Stimulated activated naive CD8-positive, alpha-beta T cell treated with anti-CD3 and anti-CD28 coated beads, Interleukin-15, Interleukin-2, amounts not matched to agents 100 ng/mL and 50 ng/mL, for 24 hours (primary cell): ENCODE data around the gene PNPLA7.
A peak's percentile ranks its signal among the peaks of the same experiment; 100 is the strongest.

Experiments used
- H3K27ac Mint-ChIP-seq: one replicate; pipeline ENCODE4 v1.8.0; 2021; ENCODE audit warnings: mild to moderate bottlenecking, mixed read lengths
- H3K27me3 Mint-ChIP-seq: one replicate; pipeline ENCODE4 v1.8.0; 2021; ENCODE audit warnings: mixed read lengths
- H3K36me3 Mint-ChIP-seq: one replicate; pipeline ENCODE4 v1.8.0; 2021; ENCODE audit warnings: low read depth, mixed read lengths
- H3K4me1 Mint-ChIP-seq: one replicate; pipeline ENCODE4 v1.8.0; 2021; ENCODE audit warnings: low read depth, mixed read lengths
- H3K4me3 Mint-ChIP-seq: one replicate; pipeline ENCODE4 v1.8.0; 2021; ENCODE audit warnings: mild to moderate bottlenecking, mixed read lengths
- H3K9me3 Mint-ChIP-seq: one replicate; pipeline ENCODE4 v1.8.0; 2021; ENCODE audit warnings: mixed read lengths

Gene PNPLA7

DNA sequence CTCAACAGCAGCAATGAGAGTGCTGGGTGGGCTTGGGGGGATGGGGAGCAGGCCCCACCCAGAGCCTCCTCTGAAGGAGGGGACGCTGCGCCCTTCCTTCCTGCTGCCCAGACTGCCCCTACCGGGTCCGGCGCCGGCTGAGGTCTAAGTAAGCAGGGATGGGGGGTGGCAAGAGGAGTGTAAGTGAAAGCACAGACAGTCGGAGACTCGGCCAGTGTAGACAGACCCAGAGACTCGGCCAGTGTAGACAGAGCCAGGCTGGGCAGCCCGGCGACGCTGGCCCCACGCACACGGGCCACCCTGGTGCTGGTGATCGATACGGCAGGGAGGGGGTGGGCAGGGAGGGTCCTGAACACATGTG, 101.6 kb downstream of the PNPLA7 start:
- no peaks in the 10 kb centered on the region for H3K9me3 Mint-ChIP-seq

DNA sequence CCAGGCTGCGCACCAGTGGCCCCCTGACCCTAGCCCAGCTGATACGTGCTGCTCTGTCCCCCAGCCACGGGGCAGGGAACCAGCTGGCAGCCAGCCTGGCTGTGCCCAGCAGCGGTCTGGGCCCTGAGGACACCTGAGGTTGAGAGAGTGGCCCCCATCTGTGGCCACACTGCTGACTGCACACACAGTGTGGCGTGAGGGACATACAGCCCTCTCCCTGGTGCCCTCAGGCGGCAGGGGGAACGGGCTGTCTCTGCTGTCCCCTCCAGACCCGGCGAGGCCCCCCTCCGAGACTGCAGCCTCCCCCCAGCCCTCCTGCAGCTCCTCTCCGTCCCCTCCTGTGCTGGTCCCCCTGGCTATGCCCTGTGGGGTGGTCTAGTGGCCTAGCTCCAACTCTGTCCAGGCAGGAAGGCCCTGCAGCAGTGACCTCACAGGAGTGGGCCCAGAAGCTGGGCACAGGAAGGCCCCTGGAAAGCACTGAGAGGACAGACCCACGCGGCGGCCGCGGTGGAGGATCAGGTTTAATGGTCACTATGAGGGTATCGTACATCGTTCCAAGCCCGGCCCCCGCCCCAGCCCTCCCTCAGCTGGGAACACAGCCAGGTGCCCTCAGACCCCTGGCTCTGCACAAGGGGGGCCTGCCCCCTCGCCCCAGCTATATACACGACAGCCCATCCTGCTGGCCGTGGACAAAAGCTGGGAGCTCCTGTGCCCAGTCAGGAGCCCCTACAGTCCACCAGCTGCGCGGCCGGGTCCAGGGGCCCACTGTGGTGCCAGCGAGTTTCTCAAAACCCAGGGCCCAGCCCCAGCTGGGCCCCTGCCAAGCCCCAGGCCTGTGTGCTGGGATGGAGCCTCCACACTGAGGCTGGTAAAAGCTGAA, 102.2 kb downstream of the PNPLA7 start:
- no peak overlapping the region for H3K27ac Mint-ChIP-seq
- no peak overlapping the region for H3K4me3 Mint-ChIP-seq
- H3K27me3 Mint-ChIP-seq, result peaks cover 5% of the 10 kb centered on the region
- peaks cover 29% of the 10 kb centered on the region for H3K4me1 Mint-ChIP-seq
- no peaks in the 10 kb centered on the region for H3K9me3 Mint-ChIP-seq
- H3K36me3 Mint-ChIP-seq, result peaks cover 7% of the 10 kb centered on the region

More for the DNA sequence above, 101.6 kb downstream of the PNPLA7 start:
- H3K27ac Mint-ChIP-seq, result no peak overlapping the region
- H3K27me3 Mint-ChIP-seq, result peaks cover 2% of the 10 kb centered on the region
- peaks cover 33% of the 10 kb centered on the region for H3K4me1 Mint-ChIP-seq
- peaks cover 7% of the 10 kb centered on the region for H3K36me3 Mint-ChIP-seq
- H3K4me3 Mint-ChIP-seq, result no peak overlapping the region

DNA sequence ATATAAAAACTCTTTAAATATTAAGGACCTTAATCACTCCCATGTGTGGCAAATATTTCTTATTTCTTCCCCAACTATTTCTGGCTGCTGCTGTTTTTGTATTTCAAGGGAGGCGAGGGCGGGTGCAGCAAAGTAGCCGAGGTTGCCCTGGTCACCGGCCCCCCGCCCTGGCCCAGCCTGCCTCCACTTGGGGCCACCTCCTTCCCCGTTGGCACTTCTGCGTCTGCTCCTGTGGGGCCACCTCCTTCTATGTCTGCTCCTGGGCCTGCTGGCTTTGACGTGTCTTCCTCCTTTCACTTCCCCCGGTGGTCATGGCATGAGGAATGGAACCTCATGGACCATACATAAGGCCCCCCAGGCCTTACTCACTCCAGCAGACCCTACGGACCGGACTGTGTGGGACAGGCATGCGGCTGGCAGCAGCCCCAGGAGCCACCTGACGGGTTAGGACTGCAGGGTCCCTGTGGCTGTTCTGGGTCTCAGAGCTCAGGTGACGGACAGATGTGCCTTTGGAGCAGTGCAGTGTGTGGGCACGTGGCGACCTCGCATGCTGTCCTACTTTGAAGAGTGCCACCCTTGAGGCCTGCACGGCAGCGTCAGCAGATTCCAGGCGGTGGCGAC, 103.2 kb downstream of the PNPLA7 start:
- Mint-ChIP-seq H3K27me3 (peaks cover 14% of the 10 kb centered on the region), H3K9me3 (no peaks in the 10 kb centered on the region), H3K27ac (no peak overlapping the region), H3K36me3 (peaks cover 3% of the 10 kb centered on the region), H3K4me1 (peaks cover 23% of the 10 kb centered on the region), H3K4me3 (no peak overlapping the region)

DNA sequence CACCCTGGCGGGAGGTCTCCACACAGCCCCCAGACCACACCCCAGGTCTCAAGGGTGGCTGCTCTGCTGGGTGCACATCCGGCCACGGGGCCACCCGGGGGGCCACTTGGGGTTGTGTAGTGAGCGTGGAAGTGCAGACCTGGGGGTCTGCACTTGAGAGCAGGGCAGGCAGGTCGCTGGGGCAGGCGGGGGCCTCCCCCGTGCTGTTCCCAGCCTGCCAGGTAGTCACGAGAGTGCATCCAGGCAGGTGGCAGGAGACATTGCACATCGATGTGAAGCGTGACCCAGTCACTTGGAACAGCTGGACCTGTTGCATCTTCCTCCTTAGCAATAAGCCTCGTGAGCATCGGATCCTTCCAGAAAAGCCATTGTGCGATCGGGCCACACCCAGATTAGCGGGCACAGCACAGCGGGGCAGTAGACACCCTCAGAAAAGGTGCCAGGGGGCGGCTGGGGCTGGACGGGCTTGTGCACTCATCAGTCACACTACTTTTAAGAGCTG, 104.2 kb downstream of the PNPLA7 start:
- H3K9me3 Mint-ChIP-seq, result no peaks in the 10 kb centered on the region
- H3K27ac Mint-ChIP-seq, result no peak overlapping the region

DNA sequence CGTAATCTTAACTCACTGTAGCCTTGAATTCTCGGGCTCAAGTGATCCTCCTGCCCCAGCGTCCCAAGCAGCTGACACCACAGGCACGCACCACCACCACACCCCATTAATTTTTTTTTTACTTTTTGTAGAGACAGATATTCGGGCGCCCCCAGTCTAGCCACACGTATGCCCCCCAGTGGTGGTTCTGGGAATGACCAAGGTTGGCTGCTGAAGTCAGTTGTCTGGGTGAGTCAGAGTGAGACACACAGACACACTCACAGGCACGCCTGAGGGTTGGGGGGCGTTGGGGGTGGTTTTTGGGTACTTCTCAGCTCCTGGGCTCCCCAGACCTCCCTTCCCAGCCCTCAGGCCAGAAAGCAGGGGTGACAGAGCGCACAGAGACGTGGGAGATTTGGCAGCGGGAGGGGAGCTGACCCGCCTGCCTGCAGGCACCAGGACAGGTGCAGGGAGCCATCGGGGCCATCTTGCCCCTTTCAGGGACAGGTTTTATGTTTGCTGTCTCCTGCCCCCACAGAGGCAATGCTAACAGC, 104.9 kb downstream of the PNPLA7 start:
- H3K27ac Mint-ChIP-seq, result peak overlapping the region; percentile 15
- peaks cover 17% of the 10 kb centered on the region for H3K27me3 Mint-ChIP-seq
- no peaks in the 10 kb centered on the region for H3K9me3 Mint-ChIP-seq
- H3K4me3 Mint-ChIP-seq, result no peak overlapping the region
- peaks cover 25% of the 10 kb centered on the region for H3K4me1 Mint-ChIP-seq
- H3K36me3 Mint-ChIP-seq, result peaks cover 3% of the 10 kb centered on the region

More for the DNA sequence above, 104.2 kb downstream of the PNPLA7 start:
- peaks cover 25% of the 10 kb centered on the region for H3K4me1 Mint-ChIP-seq
- peaks cover 17% of the 10 kb centered on the region for H3K27me3 Mint-ChIP-seq
- H3K36me3 Mint-ChIP-seq, result peaks cover 3% of the 10 kb centered on the region
- no peak overlapping the region for H3K4me3 Mint-ChIP-seq

DNA sequence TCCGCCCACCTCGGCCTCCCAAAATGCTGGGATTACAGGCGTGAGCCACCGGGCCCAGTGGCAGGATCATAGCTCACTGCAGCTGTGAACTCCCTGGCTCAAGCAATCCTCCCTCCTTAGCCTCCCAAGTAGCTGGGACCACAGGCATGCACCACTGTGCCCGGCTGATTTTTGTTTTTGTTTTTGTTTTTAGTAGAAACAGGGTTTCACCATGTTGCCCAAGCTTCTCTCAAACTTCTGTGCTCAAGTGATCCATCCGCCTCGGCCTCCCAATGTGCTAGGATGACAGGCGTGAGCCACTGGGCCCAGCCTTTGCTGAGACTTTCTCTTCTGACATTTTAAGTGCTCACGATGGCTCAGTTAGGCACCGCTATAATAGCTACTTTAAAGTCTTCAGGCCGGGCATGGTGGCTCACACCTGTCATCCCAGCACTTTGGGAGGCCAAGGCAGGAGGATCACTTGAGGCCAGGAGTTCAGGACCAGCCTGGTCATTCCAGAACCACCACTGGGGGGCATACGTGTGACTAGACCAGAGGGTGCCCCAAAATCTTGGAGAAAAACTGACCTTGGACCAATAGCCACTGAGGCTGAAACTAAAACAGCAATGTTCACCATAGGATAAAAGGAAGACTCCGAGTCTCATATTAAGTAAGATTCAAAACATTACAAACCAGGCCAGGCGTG, 106.0 kb downstream of the PNPLA7 start:
- Mint-ChIP-seq H3K9me3 (no peaks in the 10 kb centered on the region), H3K4me3 (no peak overlapping the region), H3K36me3 (no peaks in the 10 kb centered on the region), H3K27ac (no peak overlapping the region), H3K4me1 (peaks cover 22% of the 10 kb centered on the region), H3K27me3 (peaks cover 17% of the 10 kb centered on the region)

DNA sequence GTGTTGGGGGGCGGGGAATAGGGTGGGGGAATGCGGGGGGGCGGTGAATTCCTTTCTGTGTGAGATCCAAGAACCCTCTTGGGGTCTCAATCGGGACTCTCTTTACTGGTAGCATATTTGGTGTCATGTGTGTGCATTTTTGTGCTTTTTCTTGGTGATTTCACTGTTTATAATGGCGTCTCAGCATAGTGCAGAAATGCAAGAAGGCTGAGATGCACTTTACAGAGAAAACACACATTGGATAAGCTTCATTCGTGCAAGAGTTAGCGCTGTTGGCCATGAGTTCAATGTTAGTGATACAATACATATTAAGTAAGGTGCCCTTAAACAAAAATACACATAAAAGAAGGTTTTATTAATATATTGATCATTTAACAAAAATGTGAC, 108.3 kb downstream of the PNPLA7 start:
- Mint-ChIP-seq H3K4me1 (peaks cover 19% of the 10 kb centered on the region), H3K27ac (no peak overlapping the region), H3K9me3 (no peaks in the 10 kb centered on the region), H3K36me3 (no peaks in the 10 kb centered on the region), H3K4me3 (peak overlapping the region; percentile 75), H3K27me3 (peaks cover 17% of the 10 kb centered on the region)

DNA sequence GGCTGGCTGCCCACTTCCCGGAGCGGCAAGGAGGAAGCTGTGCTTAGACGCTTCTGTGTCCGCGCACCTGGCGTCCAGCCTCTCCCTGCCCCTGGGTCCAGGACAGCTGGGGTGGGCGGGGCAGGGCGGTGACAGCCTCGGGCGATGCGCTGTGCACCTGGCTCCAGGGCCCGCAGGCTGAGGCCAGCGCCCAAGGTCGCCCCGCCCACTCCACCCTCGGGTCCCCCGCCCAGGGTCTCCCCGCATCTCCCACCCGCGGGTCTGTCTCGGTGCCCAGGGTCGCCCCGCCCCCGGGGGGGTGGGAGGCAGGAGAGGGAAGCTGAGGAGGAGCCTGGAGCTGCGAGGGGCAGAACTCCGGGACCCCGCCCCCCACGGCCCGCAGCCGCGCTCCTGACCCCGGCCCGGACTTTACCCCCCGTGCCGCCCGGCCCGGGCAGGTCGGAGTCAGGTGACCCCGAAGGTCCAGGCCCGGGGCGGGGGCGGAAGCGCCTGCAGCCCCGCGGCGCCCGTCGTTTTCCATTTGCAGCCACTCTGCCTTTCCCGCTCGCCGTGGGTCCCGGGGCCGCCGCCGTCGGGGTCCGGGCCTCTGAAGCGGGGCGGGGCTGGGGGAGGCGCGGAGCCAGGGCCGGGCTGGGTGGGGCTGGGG, 108.8 kb downstream of the PNPLA7 start, which contains the start of gene ENTPD8:
ENTPD8 (minus strand) TSS at position 69 of the 646 bp plus-strand sequence. CDS start 3,072 bp downstream, outside the sequence.
- H3K27ac Mint-ChIP-seq, result no peak within 1 kb of the TSS
- H3K27me3 Mint-ChIP-seq, result peaks cover 17% of the 10 kb centered on the region
- H3K9me3 Mint-ChIP-seq, result no peaks in the 10 kb centered on the region
- H3K36me3 Mint-ChIP-seq, result no peaks in the 10 kb centered on the region
- peaks cover 19% of the 10 kb centered on the region for H3K4me1 Mint-ChIP-seq
- peak within 1 kb of the TSS; percentile 75 for H3K4me3 Mint-ChIP-seq

DNA sequence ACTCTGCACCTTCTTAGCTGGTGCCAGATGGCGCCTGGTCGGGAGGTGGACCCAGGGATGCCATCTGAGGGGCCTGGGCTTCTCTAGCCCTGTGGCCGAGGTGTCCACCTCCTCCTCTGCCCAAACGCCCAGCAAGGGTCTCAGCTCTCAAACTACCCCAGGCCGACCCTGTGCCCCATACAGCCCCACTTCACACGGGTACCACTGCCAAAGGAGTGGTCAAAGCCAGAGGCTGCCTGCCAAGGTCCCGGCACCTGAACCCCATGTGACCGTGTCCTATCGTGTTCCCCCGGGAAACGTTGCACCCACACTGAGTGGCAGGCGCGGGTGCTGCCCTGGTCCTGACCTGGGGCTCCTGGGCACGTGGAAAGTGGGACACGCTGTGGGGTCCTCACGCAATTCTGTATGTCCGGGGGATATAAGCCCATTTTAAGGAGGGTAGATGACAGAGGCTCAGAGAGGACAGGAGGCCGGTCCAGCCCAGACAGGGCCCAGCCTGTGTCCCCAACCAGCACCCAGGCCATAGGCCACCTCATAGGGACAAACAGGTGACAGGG, 111.0 kb downstream of the PNPLA7 start:
- Mint-ChIP-seq H3K4me1 (peaks cover 3% of the 10 kb centered on the region), H3K36me3 (no peaks in the 10 kb centered on the region), H3K27ac (no peak overlapping the region), H3K4me3 (no peak overlapping the region), H3K27me3 (peaks cover 17% of the 10 kb centered on the region), H3K9me3 (no peaks in the 10 kb centered on the region)

DNA sequence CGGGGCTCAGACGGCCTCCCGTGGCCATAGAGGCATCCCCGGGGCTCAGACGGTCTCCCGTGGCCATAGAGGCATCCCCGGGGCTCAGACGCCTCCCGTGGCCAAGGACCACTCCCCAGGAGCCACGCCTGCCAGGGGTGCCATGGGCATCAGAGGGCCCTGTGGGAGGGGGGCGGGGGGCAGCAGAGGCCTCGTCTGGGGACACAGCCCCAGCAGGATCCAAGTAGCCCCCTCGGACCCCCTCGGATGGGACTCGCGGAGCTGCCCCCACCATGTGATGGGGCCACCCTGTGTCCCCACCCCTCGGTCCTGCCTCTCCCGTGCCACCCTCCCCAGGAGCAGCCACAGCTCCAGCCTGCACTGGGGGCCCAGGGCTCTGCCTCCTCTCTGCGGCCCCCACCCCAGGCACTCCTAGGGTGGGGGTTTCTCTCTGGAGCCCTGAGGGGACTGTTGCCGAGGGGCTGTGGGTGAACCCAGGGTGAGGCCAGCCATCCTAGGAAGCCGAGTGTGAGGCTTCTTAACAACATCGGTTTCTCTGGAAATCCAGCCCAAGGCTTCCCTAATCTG, 111.5 kb downstream of the PNPLA7 start:
- Mint-ChIP-seq H3K4me3 (no peak overlapping the region), H3K4me1 (peaks cover 3% of the 10 kb centered on the region), H3K27me3 (peaks cover 16% of the 10 kb centered on the region), H3K9me3 (no peaks in the 10 kb centered on the region), H3K27ac (no peak overlapping the region), H3K36me3 (no peaks in the 10 kb centered on the region)

DNA sequence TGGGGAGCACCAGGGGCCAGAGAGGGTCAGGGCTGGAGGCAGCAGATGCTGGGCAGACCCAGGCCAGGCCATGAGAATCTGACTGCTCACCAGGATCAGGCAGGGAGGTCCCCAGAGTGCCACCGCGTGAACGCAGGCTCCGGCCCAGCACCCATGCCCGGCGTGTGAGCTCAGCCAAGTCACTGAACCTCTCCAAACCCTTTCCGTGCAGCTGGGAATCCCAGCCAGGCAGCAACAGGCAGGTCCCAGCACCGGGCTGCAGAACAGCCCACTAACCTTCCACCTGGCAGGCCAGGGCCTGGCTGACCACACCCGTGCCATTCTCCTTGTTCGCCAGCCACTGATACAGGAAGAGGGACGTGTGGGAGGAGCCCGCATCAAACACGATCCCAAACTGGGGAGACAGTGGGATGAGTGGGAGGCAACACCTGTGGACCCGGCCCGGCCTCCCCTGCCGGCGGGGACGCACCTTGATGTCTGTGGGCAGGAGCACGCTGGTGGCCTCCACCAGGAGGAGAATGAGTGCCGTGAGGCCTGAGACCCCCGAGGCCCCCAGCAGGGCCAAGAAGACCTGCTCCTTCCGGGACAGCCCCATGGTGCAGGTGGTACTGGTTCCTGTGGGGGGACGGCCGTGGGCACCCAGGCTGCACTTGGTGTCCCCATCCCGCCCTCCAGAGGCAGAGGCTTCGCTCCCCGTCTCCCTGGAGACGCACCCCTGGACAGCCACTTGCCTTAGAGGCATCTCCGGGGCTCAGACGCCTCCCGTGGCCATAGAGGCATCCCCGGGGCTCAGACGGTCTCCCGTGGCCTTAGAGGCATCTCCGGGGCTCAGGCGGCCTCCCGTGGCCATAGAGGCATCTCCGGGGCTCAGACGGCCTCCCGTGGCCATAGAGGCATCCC, 112.3 kb downstream of the PNPLA7 start:
- H3K27ac Mint-ChIP-seq, result no peak overlapping the region
- H3K4me3 Mint-ChIP-seq, result no peak overlapping the region
- H3K9me3 Mint-ChIP-seq, result no peaks in the 10 kb centered on the region
- H3K27me3 Mint-ChIP-seq, result peaks cover 11% of the 10 kb centered on the region
- peaks cover 3% of the 10 kb centered on the region for H3K4me1 Mint-ChIP-seq
- no peaks in the 10 kb centered on the region for H3K36me3 Mint-ChIP-seq

DNA sequence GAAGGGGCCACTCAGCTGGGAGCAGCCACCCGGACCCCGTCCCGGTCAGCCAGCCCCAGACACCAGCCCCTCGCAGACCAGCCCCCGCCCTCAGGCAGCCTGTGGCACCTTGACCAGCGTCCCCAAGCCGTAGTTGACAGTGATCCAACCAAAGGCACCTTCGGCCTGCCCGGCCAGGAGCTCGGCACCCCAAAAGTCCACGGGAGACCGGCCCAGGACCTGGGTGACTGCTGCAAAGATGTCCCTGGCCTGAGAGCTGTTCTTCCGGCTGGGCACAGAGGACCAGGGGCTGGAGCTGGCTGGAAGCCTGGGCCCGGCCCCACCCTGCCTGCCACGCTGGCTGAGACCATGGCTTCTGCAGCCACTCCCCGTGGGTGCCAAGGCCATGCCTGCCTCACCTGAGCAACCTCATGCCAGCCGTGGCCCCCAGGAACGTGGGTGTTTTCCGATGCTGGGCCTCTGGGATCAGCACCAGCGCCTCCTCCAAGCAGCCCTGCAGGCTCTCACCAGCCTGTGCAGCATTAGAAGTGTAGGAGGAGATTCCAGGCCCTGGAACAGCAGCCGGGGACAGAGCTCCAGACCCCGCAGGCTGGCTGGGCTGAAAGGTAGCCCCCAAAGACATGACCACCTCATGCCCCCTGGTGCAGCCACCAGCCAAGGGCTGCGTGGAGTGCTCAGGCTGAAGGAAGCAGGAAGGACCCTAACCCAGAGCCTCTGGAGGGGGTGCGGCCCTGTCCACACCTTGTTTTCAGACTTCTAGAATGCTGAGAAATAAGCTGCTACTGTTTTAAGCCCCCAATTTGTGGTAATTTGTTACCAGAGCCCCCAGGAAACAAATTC, 113.2 kb downstream of the PNPLA7 start:
- Mint-ChIP-seq H3K27me3 (peaks cover 3% of the 10 kb centered on the region), H3K36me3 (no peaks in the 10 kb centered on the region), H3K4me1 (peaks cover 2% of the 10 kb centered on the region), H3K4me3 (no peak overlapping the region), H3K9me3 (no peaks in the 10 kb centered on the region), H3K27ac (no peak overlapping the region)
